Liver (tissue), 9 donors: Measurements from ENCODE around the gene TSHZ2. TPM values are rescaled to one million over a fixed set of nuclear protein-coding genes. Genes with fewer than 3 reads are reported as not detected.

Experiments used
- DNase-seq: peaks from one replicate; pipeline ENCODE4 v3.0.0-alpha.2; 2017; ENCODE audit warnings: low spot score
- H3K27ac ChIP-seq, 2 donors: one replicate each; pipeline ENCODE4 v1.7.0; 2013; ENCODE audit warnings: inconsistent platforms in 2 of 2, low read length in 2 of 2, control low read depth in 1 of 2, low read depth in 1 of 2, mild to moderate bottlenecking in 1 of 2
- H3K27me3 ChIP-seq, 4 donors: one replicate each; pipeline versions ENCODE4 v1.6.1 to v1.7.0; 2013; ENCODE audit warnings: low read length in 3 of 4, inconsistent platforms in 1 of 4, mild to moderate bottlenecking in 1 of 4, moderate library complexity in 1 of 4; ENCODE audit not compliant: control insufficient read depth in 4 of 4, insufficient read depth in 4 of 4
- H3K36me3 ChIP-seq, 4 donors: one replicate each; pipeline versions ENCODE4 v1.6.1 to v1.7.0; 2013; ENCODE audit warnings: low read length in 3 of 4, mild to moderate bottlenecking in 3 of 4, low read depth in 1 of 4, moderate library complexity in 1 of 4; ENCODE audit not compliant: control insufficient read depth in 4 of 4, insufficient read depth in 3 of 4
- H3K4me1 ChIP-seq, 4 donors: one replicate each; pipeline versions ENCODE4 v1.6.1 to v1.7.0; 2013; ENCODE audit warnings: low read length in 3 of 4, mild to moderate bottlenecking in 3 of 4, moderate library complexity in 1 of 4; ENCODE audit not compliant: control insufficient read depth in 4 of 4, insufficient read depth in 4 of 4
- H3K4me3 ChIP-seq, 3 donors: one replicate each; pipeline versions ENCODE4 v1.6.1 to v1.7.0; 2013; ENCODE audit warnings: low read length in 3 of 3, control low read depth in 1 of 3, low read depth in 1 of 3, mild to moderate bottlenecking in 1 of 3
- H3K9ac ChIP-seq, 2 donors: one replicate each; pipeline ENCODE4 v1.7.0; 2013; ENCODE audit warnings: low read length in 2 of 2, mild to moderate bottlenecking in 2 of 2, moderate library complexity in 2 of 2, control low read depth in 1 of 2, low read depth in 1 of 2
- H3K9me3 ChIP-seq, 4 donors: one replicate each; pipeline versions ENCODE4 v1.6.1 to v1.7.0; 2013; ENCODE audit warnings: low read length in 3 of 4; ENCODE audit not compliant: control insufficient read depth in 4 of 4
- ATF3 ChIP-seq: IDR thresholded peaks from 2 replicates; pipeline ENCODE4 v1.6.1; 2016; ENCODE audit warnings: antibody characterized with exemption
- CTCF ChIP-seq: fragments of 150-350 bp; IDR thresholded peaks from 2 replicates; pipeline ENCODE4 v1.5.1; 2017; ENCODE audit warnings: improper control_type of control experiment, low read depth, low read length; ENCODE audit not compliant: missing input control
- EGR1 ChIP-seq, 2 donors: IDR thresholded peaks; 2 replicates each; pipeline ENCODE4 v1.6.1; 2016 to 2018; ENCODE audit warnings: antibody characterized with exemption in 2 of 2, low read depth in 2 of 2
- FOXA1 ChIP-seq: IDR thresholded peaks from 2 replicates; pipeline ENCODE4 v1.6.1; 2016; ENCODE audit warnings: antibody characterized with exemption
- FOXA2 ChIP-seq: IDR thresholded peaks from 2 replicates; pipeline ENCODE4 v1.6.1; 2016; ENCODE audit warnings: antibody characterized with exemption
- GABPA ChIP-seq, 2 donors: IDR thresholded peaks in 1 of 2; conservative IDR thresholded peaks in 1 of 2; 2 replicates each; pipeline ENCODE4 v1.6.1; 2016; ENCODE audit warnings: antibody characterized with exemption in 2 of 2, mild to moderate bottlenecking in 1 of 2, moderate library complexity in 1 of 2
- HNF4A ChIP-seq, 2 donors: conservative IDR thresholded peaks; 2 replicates each; pipeline ENCODE4 v1.6.1; 2016; ENCODE audit warnings: antibody characterized with exemption in 2 of 2, mild to moderate bottlenecking in 2 of 2
- HNF4G ChIP-seq: IDR thresholded peaks from 2 replicates; pipeline ENCODE4 v1.6.1; 2016; ENCODE audit warnings: antibody characterized with exemption
- JUND ChIP-seq, 2 donors: IDR thresholded peaks; 2 replicates each; pipeline ENCODE4 v1.6.1; 2016; ENCODE audit warnings: antibody characterized with exemption in 2 of 2
- NR2F2 ChIP-seq: IDR thresholded peaks from 2 replicates; pipeline ENCODE4 v1.6.1; 2016; ENCODE audit warnings: antibody characterized with exemption
- RAD21 ChIP-seq, 2 donors: IDR thresholded peaks; 2 replicates each; pipeline ENCODE4 v1.6.1; 2016; ENCODE audit warnings: antibody characterized with exemption in 2 of 2, mild to moderate bottlenecking in 2 of 2
- RXRA ChIP-seq, 2 donors: IDR thresholded peaks; 2 replicates each; pipeline ENCODE4 v1.6.1; 2017 to 2018; ENCODE audit warnings: antibody characterized with exemption in 2 of 2, mild to moderate bottlenecking in 1 of 2
- SP1 ChIP-seq: IDR thresholded peaks from 2 replicates; pipeline ENCODE4 v1.6.1; 2018; ENCODE audit warnings: antibody characterized with exemption, mild to moderate bottlenecking
- TAF1 ChIP-seq: conservative IDR thresholded peaks from 2 replicates; pipeline ENCODE4 v1.6.1; 2016; ENCODE audit warnings: antibody characterized with exemption, mild to moderate bottlenecking
- YY1 ChIP-seq: IDR thresholded peaks from 2 replicates; pipeline ENCODE4 v1.6.1; 2016; ENCODE audit warnings: antibody characterized with exemption, mild to moderate bottlenecking
- ZBTB33 ChIP-seq: IDR thresholded peaks from 2 replicates; pipeline ENCODE4 v1.6.1; 2016; ENCODE audit warnings: antibody characterized with exemption
- WGBS: extraction: QIAGEN DNeasy Blood & Tissue Kit; methylation state at CpG from one replicate; pipeline ENCODE4 v1.1.7; 2013; 5-methylcytosine and 5-hydroxymethylcytosine counted together
- polyA plus RNA-seq, 2 donors: library from polyadenylated mRNA; stranded (reverse) in 1 of 2; unstranded in 1 of 2; fragments of 200-250 nt in 1 of 2; fragments of >200 nt in 1 of 2; fragmentation: Nextera tagmentation in 1 of 2; extraction: Ambion mirVana in 1 of 2; gene quantifications; one replicate each; pipeline versions ENCODE4 v1.2.1 to v1.2.3, GENCODE V29; 2013 to 2015
- total RNA-seq, 2 donors: library from RNA; depleted of rRNA; stranded (reverse); fragments of >200 nt; gene quantifications; one replicate each; pipeline ENCODE4 v1.2.3, GENCODE V29; 2014
- TF ChIP-seq, protein P1 (sequence below): IDR thresholded peaks from 2 replicates; pipeline ENCODE4 v1.6.1; 2016; ENCODE audit warnings: antibody characterized with exemption
- TF ChIP-seq, protein P2 (sequence below): IDR thresholded peaks from 2 replicates; pipeline ENCODE4 v1.6.1; 2016; ENCODE audit warnings: antibody characterized with exemption, mild to moderate bottlenecking
- donor health status: healthy.
- donor health status: healthy.
- donor health status: healthy.
- donor health status: healthy.
- donor health status: healthy.

Gene TSHZ2
- total and polyA plus RNA-seq, 4 donors: 2.9 to 11.3 (median 7.8) TPM

DNA sequence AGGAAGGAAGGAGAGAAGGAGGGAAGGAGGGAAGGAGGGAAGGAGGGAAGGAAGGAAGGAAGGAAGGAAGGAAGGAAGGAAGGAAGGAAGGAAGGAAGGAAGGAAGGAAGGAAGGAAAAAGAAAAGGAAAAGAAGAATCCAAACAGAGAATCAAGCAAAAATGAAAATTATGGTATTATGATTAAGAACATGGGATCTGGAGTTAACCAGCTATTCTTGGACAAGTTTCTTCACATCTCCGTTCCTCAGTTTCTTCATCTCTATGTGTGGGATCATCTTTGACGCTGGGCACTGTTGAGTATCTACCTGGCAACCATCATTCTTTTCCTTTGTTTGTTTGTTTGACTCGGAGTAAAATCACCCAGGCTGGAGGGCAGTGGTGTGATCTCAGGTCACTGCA, 549.9 kb downstream of the TSHZ2 start:
- H3K4me3 ChIP-seq: no peak overlapping the region

More for the DNA sequence above, 549.9 kb downstream of the TSHZ2 start:
- no peaks in the 10 kb centered on the region for H3K36me3 ChIP-seq
- H3K27me3 ChIP-seq: peaks cover 0 to 3% (median 0%) of the 10 kb centered on the region in 4 donors
- H3K27ac ChIP-seq: no peak overlapping the region
- no peak for DNase-seq
- no peaks in the 10 kb centered on the region for H3K9me3 ChIP-seq
- H3K9ac ChIP-seq: no peak overlapping the region
- WGBS: 82% methylated on average over 3 of the region's 3 CpGs
- no peaks in the 10 kb centered on the region for H3K4me1 ChIP-seq
- TF ChIP-seq ATF3 (no peak), FOXA1 (no peak), SP1 (no peak), RXRA (IDR thresholded peaks at IDR 0.05) (no peak), JUND (IDR thresholded peaks at IDR 0.05) (no peak), EGR1 (IDR thresholded peaks at IDR 0.05; ENCODE audit: low read depth in 2 of 2) (no peak), RAD21 (IDR thresholded peaks at IDR 0.05) (no peak), FOXA2 (no peak), YY1 (no peak), CTCF (no peak), ZBTB33 (no peak), NR2F2 (no peak), TAF1 (no peak), GABPA (IDR thresholded peaks at IDR 0.05 in 1 of 2, conservative IDR thresholded peaks at IDR 0.05 in 1 of 2) (no peak), HNF4G (no peak), HNF4A (conservative IDR thresholded peaks at IDR 0.05) (no peak)
- TF ChIP-seq, protein P1, sequence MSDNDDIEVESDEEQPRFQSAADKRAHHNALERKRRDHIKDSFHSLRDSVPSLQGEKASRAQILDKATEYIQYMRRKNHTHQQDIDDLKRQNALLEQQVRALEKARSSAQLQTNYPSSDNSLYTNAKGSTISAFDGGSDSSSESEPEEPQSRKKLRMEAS: no peak
- TF ChIP-seq, protein P2, sequence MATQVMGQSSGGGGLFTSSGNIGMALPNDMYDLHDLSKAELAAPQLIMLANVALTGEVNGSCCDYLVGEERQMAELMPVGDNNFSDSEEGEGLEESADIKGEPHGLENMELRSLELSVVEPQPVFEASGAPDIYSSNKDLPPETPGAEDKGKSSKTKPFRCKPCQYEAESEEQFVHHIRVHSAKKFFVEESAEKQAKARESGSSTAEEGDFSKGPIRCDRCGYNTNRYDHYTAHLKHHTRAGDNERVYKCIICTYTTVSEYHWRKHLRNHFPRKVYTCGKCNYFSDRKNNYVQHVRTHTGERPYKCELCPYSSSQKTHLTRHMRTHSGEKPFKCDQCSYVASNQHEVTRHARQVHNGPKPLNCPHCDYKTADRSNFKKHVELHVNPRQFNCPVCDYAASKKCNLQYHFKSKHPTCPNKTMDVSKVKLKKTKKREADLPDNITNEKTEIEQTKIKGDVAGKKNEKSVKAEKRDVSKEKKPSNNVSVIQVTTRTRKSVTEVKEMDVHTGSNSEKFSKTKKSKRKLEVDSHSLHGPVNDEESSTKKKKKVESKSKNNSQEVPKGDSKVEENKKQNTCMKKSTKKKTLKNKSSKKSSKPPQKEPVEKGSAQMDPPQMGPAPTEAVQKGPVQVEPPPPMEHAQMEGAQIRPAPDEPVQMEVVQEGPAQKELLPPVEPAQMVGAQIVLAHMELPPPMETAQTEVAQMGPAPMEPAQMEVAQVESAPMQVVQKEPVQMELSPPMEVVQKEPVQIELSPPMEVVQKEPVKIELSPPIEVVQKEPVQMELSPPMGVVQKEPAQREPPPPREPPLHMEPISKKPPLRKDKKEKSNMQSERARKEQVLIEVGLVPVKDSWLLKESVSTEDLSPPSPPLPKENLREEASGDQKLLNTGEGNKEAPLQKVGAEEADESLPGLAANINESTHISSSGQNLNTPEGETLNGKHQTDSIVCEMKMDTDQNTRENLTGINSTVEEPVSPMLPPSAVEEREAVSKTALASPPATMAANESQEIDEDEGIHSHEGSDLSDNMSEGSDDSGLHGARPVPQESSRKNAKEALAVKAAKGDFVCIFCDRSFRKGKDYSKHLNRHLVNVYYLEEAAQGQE: no peak
